ENCODE data around the gene PDXK.

DNA sequence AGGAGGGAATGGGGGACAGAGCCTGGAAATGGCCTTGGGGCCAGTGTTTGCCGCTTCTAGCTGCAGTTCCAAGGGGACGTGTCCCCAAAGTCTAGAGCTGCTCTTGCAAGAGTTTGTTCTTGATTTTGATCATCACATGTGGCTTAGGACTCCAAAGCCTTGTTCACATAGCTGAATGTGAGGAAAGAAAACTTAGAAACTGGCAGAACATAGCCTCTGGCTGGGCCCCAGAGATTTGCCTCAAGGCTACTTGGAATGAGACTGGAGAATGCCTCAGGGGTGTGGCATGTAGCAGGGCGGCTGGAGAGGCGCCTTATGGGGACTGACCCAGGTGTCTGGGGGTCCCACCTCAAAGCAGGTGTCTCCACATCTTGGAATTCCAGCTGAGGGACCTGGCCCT lies 2.3 kb downstream of the PDXK start:
- TF ChIP-seq, protein P1, sequence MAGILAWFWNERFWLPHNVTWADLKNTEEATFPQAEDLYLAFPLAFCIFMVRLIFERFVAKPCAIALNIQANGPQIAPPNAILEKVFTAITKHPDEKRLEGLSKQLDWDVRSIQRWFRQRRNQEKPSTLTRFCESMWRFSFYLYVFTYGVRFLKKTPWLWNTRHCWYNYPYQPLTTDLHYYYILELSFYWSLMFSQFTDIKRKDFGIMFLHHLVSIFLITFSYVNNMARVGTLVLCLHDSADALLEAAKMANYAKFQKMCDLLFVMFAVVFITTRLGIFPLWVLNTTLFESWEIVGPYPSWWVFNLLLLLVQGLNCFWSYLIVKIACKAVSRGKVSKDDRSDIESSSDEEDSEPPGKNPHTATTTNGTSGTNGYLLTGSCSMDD (CRISPR knock-in tag; IDR thresholded peaks at IDR 0.05), result no peak
- TF ChIP-seq IRX3 (CRISPR knock-in tag; IDR thresholded peaks at IDR 0.05; ENCODE audit: borderline replicate concordance, low read depth), result no peak
- TF ChIP-seq, protein P2, sequence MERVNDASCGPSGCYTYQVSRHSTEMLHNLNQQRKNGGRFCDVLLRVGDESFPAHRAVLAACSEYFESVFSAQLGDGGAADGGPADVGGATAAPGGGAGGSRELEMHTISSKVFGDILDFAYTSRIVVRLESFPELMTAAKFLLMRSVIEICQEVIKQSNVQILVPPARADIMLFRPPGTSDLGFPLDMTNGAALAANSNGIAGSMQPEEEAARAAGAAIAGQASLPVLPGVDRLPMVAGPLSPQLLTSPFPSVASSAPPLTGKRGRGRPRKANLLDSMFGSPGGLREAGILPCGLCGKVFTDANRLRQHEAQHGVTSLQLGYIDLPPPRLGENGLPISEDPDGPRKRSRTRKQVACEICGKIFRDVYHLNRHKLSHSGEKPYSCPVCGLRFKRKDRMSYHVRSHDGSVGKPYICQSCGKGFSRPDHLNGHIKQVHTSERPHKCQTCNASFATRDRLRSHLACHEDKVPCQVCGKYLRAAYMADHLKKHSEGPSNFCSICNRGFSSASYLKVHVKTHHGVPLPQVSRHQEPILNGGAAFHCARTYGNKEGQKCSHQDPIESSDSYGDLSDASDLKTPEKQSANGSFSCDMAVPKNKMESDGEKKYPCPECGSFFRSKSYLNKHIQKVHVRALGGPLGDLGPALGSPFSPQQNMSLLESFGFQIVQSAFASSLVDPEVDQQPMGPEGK (CRISPR knock-in tag; IDR thresholded peaks at IDR 0.05), result no peak
- TF ChIP-seq, protein P3, sequence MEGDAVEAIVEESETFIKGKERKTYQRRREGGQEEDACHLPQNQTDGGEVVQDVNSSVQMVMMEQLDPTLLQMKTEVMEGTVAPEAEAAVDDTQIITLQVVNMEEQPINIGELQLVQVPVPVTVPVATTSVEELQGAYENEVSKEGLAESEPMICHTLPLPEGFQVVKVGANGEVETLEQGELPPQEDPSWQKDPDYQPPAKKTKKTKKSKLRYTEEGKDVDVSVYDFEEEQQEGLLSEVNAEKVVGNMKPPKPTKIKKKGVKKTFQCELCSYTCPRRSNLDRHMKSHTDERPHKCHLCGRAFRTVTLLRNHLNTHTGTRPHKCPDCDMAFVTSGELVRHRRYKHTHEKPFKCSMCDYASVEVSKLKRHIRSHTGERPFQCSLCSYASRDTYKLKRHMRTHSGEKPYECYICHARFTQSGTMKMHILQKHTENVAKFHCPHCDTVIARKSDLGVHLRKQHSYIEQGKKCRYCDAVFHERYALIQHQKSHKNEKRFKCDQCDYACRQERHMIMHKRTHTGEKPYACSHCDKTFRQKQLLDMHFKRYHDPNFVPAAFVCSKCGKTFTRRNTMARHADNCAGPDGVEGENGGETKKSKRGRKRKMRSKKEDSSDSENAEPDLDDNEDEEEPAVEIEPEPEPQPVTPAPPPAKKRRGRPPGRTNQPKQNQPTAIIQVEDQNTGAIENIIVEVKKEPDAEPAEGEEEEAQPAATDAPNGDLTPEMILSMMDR (CRISPR knock-in tag; IDR thresholded peaks at IDR 0.05), result no peak
- TF ChIP-seq SOX5 (CRISPR knock-in tag; IDR thresholded peaks at IDR 0.05; ENCODE audit: borderline replicate concordance), result no peak

Measured in HepG2 (cell line).